NCI-H2081 treated with DMSO at 0.1 percent for 48 hours (cell line): ENCODE results near the gene CRCP.
"Not testable (repeated sequence)": the region's sequence is repeated elsewhere in the genome, so short reads cannot be mapped to it uniquely, and the experiment has no call there.

Source experiments
- DNase-seq: peaks from one replicate; lab custom pipeline; 2025; lab: John Stamatoyannopoulos, UW

Gene CRCP

GRCh38 chr7:66114743-66115649 lies at the start of gene CRCP:
TSS of gene CRCP (plus strand) at chr7:66114847. CDS start at chr7:66114963, 116 bp downstream.
- DNase-seq, result no peak

- DNase-seq, result no peak
These were observed 44.9 kb upstream of the CRCP start for GRCh38 chr7:66069732-66070131.

- no peak for DNase-seq
These were observed 44.4 kb upstream of the CRCP start for GRCh38 chr7:66070222-66070621.

GRCh38 chr7:66072208-66072607 lies 42.4 kb upstream of the CRCP start:
- not testable (repeated sequence) for DNase-seq

- DNase-seq, result peak; percentile 69
These were observed 38.8 kb upstream of the CRCP start, which contains the start of gene ASL for GRCh38 chr7:66075590-66076461. TSS of gene ASL (plus strand) at chr7:66075819. CDS start at chr7:66076082, 263 bp downstream.

GRCh38 chr7:66076462-66077329 lies 38.0 kb upstream of the CRCP start:
- DNase-seq, result no peak

GRCh38 chr7:66078067-66078466 lies 36.6 kb upstream of the CRCP start:
- DNase-seq, result no peak

GRCh38 chr7:66082083-66082482 lies 32.6 kb upstream of the CRCP start:
- no peak for DNase-seq

GRCh38 chr7:66082886-66083415 lies 31.7 kb upstream of the CRCP start:
- DNase-seq, result no peak

GRCh38 chr7:66083677-66084076 lies 31.0 kb upstream of the CRCP start:
- no peak for DNase-seq

GRCh38 chr7:66088861-66089838 lies 25.5 kb upstream of the CRCP start:
- no peak for DNase-seq

GRCh38 chr7:66092654-66093053 lies 22.0 kb upstream of the CRCP start:
- no peak for DNase-seq

GRCh38 chr7:66095010-66095409 lies 19.6 kb upstream of the CRCP start:
- no peak for DNase-seq

GRCh38 chr7:66099232-66099550 lies 15.5 kb upstream of the CRCP start:
- DNase-seq, result no peak

- DNase-seq, result no peak
These were observed 14.9 kb upstream of the CRCP start for GRCh38 chr7:66099551-66100407.

- DNase-seq, result no peak
These were observed 14.1 kb upstream of the CRCP start for GRCh38 chr7:66100408-66101050.

- not testable (repeated sequence) for DNase-seq
These were observed 12.5 kb upstream of the CRCP start for GRCh38 chr7:66102168-66102567.

GRCh38 chr7:66103994-66104393 lies 10.7 kb upstream of the CRCP start:
- not testable (repeated sequence) for DNase-seq

- no peak for DNase-seq
These were observed 9.3 kb upstream of the CRCP start for GRCh38 chr7:66105263-66105748.
